Stimulated activated CD8-positive, alpha-beta memory T cell treated with anti-CD3 and anti-CD28 coated beads, Interleukin-2, amount 100 ng/mL, for 1 hour (primary cell): Measurements from ENCODE around the gene KCND3.

Source experiments
- DNase-seq, 2 donors: peaks; one replicate each; pipeline ENCODE4 v3.0.0-alpha.2; 2020; ENCODE audit warnings: low read depth in 2 of 2

KCND3 gene

DNA sequence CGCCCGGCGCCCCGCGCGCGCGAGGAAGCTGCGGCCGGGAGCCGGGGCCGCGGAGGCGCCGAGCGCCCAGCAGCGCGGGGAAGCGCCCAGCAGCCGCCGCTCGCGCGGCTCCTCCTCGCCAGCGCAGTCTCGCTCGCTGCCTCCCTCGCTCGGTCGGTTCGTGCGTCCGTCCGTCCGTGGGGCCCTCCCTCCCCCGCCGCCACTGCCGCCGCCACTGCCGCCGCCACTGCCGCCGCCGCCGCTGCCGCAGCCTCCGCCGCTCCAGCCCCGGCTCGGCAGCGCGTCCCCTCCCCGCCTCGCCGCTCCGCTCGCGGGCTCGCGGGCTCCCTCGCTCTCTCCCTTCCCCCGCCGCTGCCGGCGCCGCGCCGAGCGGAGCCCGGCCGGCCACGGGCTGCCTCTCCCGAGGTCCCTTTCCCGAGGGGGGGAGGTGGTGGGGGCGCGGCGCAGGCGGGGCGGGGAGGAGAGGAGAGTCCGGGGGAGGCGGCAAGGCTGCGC, at the start of gene KCND3:
Gene KCND3 (minus strand): TSS at position 138 of the 495 bp plus-strand sequence.
- no peak for DNase-seq

GRCh38 chr1:112034277-112034676, 44.8 kb upstream of the KCND3 start:
- DNase-seq = no peak

- DNase-seq = no peak
Observed at GRCh38 chr1:112033439-112034120, 44.1 kb upstream of the KCND3 start.

DNA sequence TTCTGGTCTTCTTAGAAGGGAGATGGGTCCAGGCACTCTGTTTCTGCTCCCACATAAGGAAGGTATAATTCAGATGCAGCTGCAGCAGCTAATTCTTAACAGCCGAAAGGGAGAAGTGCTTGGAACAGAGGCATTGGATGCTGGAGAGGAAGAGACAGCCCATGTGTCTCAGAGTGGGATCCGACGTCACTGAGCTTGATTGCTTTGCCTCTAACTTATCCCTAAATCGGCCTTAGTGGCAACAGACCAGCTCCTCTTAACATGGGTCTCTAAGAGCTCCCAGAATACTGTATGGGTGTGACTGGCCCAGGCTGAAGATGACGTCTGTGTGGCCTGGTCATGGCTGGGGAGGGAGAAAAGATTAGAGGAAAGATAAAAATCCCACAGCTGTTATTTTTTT, 40.7 kb upstream of the KCND3 start:
- no peak for DNase-seq

DNA sequence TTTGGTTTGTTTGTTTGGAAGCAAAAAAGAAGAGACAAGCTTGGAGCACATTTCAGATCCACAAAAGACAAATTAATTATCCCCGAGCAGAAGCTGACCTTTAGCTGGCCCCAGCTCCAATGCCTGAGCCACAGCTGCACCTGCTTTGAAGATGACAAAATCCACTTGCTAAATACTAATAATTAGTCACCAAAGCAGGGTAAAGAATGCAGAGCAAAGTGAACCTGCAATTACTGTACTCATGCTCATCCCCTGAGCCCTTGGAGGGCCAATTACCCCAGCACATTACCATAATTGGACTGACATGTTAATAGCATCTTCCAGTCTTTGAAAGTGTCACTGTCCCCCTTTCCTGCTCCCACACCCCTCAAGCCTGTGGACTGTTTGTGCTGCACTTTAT, 38.2 kb upstream of the KCND3 start:
- DNase-seq = no peak

DNA sequence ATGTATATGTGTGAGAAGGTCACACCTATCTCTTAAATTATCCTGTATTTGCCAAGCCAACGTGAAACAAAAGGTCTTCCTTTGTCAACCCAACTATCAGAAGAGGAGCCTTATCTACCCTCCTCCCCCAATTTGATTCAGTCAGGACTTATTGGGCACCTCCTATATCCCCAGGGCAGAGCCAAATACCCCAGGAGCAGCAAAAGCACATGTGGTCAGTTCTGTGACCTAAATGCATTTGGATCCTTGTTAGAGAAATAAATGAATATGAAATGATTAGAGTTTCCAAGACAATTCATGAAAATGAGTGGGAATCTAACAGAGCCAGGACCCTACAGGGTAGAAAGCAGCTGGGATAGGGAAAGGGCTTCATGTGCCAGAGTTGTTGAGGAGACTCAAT, 37.0 kb upstream of the KCND3 start:
- DNase-seq = no peak

GRCh38 chr1:112026016-112026415, 36.5 kb upstream of the KCND3 start:
- no peak for DNase-seq

- no peak for DNase-seq
Observed at GRCh38 chr1:112021263-112021662, 31.8 kb upstream of the KCND3 start.

- no peak for DNase-seq
Observed at GRCh38 chr1:112017183-112017582, 27.7 kb upstream of the KCND3 start.

DNA sequence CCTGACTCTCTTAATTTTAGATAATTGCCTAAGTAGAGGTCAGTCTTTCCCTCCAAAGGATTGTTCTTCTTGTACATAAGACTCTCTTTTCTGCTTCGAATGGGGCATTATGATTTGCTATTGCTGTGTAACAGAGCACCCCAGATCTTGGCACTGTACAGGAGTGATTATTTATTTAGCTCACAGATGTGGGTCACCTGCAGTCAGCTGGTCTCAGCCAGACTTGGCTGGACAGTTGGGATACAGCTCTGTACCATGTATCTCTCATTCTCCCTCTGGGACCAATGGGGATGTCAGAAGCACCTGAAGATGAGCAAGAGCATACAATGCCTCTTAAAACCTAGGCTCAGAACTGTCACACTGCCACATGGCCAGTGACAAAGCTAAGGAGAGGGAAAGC, 23.4 kb upstream of the KCND3 start:
- DNase-seq = no peak

DNA sequence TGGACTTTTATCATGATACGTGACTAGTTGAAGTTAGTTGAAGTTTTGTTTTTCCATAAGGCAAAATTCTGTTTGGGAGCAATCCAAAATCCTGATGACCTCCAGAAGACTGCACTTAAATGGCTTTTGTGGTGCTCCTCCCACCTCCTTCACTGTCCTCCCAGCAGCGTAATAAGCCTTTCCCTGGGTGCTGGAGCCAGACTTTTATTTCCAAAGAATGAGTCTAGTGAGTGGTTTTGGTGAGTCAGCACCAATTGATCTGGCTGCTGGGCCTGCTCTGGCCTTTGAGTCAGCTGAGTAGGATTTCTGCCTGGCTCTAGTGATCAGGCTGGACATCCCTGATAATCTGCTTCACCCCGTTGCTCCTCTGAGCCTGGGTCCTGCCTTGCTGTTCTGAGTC, 21.7 kb upstream of the KCND3 start:
- DNase-seq = no peak

DNA sequence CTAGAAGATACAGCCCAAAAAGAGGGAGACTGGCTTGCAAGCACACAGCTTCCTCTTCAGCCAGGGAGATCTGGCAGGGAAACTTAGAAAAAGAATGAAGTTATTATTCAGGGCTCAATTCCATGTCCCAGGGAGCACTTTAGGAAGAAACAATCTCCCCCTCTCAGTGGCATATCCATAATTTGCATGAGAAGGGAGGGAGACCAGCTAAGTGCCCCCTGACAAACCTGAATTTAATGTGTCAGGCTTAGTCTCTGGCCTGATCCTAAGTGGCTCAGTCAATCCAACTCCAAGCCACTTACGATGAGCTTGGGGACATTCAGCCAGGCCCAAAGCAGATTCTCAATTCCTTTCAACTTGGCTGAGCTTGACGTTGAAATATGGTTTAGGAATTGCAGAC, 17.7 kb upstream of the KCND3 start:
- no peak for DNase-seq

GRCh38 chr1:112006416-112007025, 17.1 kb upstream of the KCND3 start:
- no peak for DNase-seq

DNA sequence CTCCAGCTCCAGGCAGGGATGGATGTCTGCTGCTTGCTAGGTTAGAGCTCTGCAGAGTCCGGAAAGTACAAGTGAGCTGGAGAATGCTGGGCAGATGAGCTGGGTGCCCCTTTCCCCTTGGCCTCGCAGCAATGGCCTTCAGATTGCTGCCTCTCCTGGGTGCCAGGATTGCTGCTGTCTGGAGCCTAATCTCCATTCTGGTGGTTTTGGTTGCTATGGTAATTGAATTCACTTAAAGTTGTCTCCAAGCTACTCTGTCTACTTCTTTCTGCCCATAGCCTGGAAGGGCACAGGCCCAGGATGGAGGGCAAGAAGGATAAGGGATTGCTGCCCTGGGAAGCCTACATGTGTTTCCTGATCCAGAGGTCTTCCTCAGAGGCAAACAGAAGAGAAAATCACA, 14.6 kb upstream of the KCND3 start:
- no peak for DNase-seq

- DNase-seq = no peak
Observed at GRCh38 chr1:112002514-112002913, 13.0 kb upstream of the KCND3 start.

GRCh38 chr1:112001436-112001835, 12.0 kb upstream of the KCND3 start:
- no peak for DNase-seq

- DNase-seq = no peak
Observed at GRCh38 chr1:112000048-112000447, 10.6 kb upstream of the KCND3 start.

DNA sequence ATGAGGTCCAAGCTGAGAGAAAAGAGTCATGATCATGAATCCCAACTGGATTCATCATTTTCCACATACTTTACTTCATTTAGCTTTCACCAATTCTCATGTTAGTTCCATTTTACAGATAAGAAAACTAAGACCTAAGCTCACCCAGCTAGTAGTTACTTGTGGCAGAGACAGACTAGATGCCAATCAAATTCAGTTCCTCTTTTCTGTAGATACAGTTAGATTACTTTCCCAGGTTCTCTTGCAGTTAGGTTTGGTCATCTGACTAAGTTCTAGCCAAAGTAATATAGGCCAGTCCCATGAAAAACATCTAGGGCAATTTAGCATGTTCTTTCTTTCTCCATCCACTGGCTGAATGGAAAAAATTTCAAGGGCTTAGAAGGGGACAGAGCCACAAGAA, 8.9 kb upstream of the KCND3 start:
- no peak for DNase-seq

DNA sequence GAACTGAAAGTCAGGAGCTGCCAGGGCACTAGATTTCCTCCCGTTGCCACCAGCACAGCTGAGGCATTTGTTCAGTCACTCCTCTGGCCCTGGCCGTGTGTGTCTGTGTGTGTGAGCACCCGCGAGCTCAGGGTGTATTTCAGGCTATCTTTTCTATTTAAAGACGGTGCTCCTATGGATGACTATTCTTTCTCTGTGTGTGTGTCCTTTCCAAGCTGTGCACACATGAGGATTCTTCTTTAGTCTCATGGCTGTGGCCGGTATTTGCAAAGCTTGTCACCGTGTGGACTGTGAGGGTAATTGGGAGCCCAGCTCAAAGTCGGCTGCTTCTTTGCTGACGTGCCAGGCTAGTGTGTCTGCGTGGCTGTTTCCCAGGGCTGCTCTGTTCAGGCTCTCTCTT, 3.0 kb upstream of the KCND3 start:
- DNase-seq = no peak

- DNase-seq = no peak
Observed at GRCh38 chr1:111990878-111991718, 1.6 kb upstream of the KCND3 start.

GRCh38 chr1:111990026-111990877, 784 bp upstream of the KCND3 start:
- no peak for DNase-seq
